K562 (cell line): Measurements from ENCODE around the gene SLC38A1. TPM values are rescaled to one million over a fixed set of nuclear protein-coding genes. Genes with fewer than 3 reads are reported as not detected.
A peak's percentile ranks its signal among the peaks of the same experiment; 100 is the strongest.

Experiments
- ATAC-seq: fragments of 200-7000 bp; cut with Tn5 transposase; 3 replicates; pipeline ENCODE4 v1.9.1; 2020; ENCODE audit warnings: moderate library complexity
- BruUV-seq: library from RNA; stranded (reverse); fragments of 400-500 nt; replicated peaks from 2 replicates; lab custom pipeline; 2021; lab: Mats Ljungman, UMichigan
- CTCF ChIA-PET: fragments of 300-600 bp; formaldehyde crosslinking; extraction: SDS; loops from one replicate; lab custom pipeline; 2021; ENCODE audit warnings: low intra/inter-chr PET ratio; lab: Yijun Ruan, JAX
- POLR2A ChIA-PET: fragments of 300-600, 350-650 bp; sonication (Branson Sonifier 250); formaldehyde crosslinking; extraction: SDS; loops from one replicate; lab custom pipeline; 2021; ENCODE audit warnings: antibody characterized with exemption, inconsistent platforms; lab: Yijun Ruan, JAX
- DNase-seq, 4 experiments: peaks; one replicate each; pipeline versions ENCODE4 v3.0.0 to v3.0.0-alpha.2; 2011 to 2018; ENCODE audit warnings: low spot score in 3 of 4, mixed read lengths in 3 of 4; ENCODE audit errors: extremely low read depth in 1 of 4
- FAIRE-seq: peaks from 2 replicates; lab custom pipeline; 2011; peaks lifted over from hg19 to GRCh38; lab: Jason Lieb, UNC
- H2AFZ ChIP-seq: 2 replicates; pipeline ENCODE4 v1.6.0; 2011; ENCODE audit warnings: low read depth, low read length, control low read depth, inconsistent platforms
- H3K27ac ChIP-seq: fragments of 200-600 bp; 3 replicates; pipeline ENCODE4 v1.8.0; 2011; ENCODE audit warnings: low read depth, mild to moderate bottlenecking, control low read depth, inconsistent platforms, low read length, moderate library complexity, mixed read lengths; ENCODE audit errors: extremely low read depth
- H3K27me3 ChIP-seq, 2 experiments: fragments of 300-600 bp in 1 of 2; 2 replicates in 1 of 2; 3 replicates in 1 of 2; pipeline versions ENCODE4 v1.6.0 to v1.8.0; 2011; ENCODE audit warnings: inconsistent platforms in 2 of 2, low read length in 2 of 2, mild to moderate bottlenecking in 1 of 2, mixed read lengths in 1 of 2, moderate library complexity in 1 of 2; ENCODE audit not compliant: control insufficient read depth in 2 of 2, insufficient read depth in 2 of 2
- H3K36me3 ChIP-seq: fragments of 300-600 bp; 3 replicates; pipeline ENCODE4 v1.8.0; 2011; ENCODE audit warnings: mild to moderate bottlenecking, low read length, inconsistent platforms; ENCODE audit not compliant: control insufficient read depth, insufficient read depth
- H3K4me1 ChIP-seq, 2 experiments: fragments of 200-600 bp in 1 of 2; replicated peaks in 1 of 2; 2 replicates in 1 of 2; 3 replicates in 1 of 2; pipeline versions ENCODE4 v1.5.1 to v1.8.0; 2011; ENCODE audit warnings: inconsistent platforms in 2 of 2, low read length in 2 of 2, mild to moderate bottlenecking in 1 of 2, mixed read lengths in 1 of 2, moderate library complexity in 1 of 2; ENCODE audit not compliant: control insufficient read depth in 2 of 2, insufficient read depth in 2 of 2
- H3K4me2 ChIP-seq: 2 replicates; pipeline ENCODE4 v1.6.1; 2011; ENCODE audit warnings: low read length, control low read depth, inconsistent platforms, mixed read lengths; ENCODE audit not compliant: insufficient read depth
- H3K4me3 ChIP-seq: fragments of 200-600 bp; sonication (generic), shearing (Covaris generic); 2 replicates; pipeline ENCODE4 v1.5.1; 2016; ENCODE audit warnings: control low read depth, inconsistent platforms
- H3K79me2 ChIP-seq: fragments of 200-600 bp; 3 replicates; pipeline ENCODE4 v1.8.0; 2011; ENCODE audit warnings: low read length, inconsistent platforms; ENCODE audit not compliant: control insufficient read depth, insufficient read depth
- H3K9ac ChIP-seq, 2 experiments: 2 replicates each; pipeline versions ENCODE4 v1.6.0 to v1.6.1; 2011; ENCODE audit warnings: low read depth in 2 of 2, low read length in 2 of 2, control low read depth in 1 of 2, inconsistent platforms in 1 of 2, mild to moderate bottlenecking in 1 of 2, mixed read lengths in 1 of 2; ENCODE audit not compliant: insufficient read depth in 1 of 2
- H3K9me1 ChIP-seq: one replicate; pipeline ENCODE4 v1.6.0; 2011; ENCODE audit warnings: inconsistent platforms, mild to moderate bottlenecking, low read length, moderate library complexity; ENCODE audit not compliant: control insufficient read depth, insufficient read depth
- H3K9me3 ChIP-seq: replicated peaks from 2 replicates; pipeline ENCODE4 v1.5.1; 2011; ENCODE audit warnings: low read depth, low read length, inconsistent platforms; ENCODE audit not compliant: control insufficient read depth, insufficient read depth
- H4K20me1 ChIP-seq: replicated peaks from 2 replicates; pipeline ENCODE4 v1.6.1; 2011; ENCODE audit warnings: low read length, inconsistent platforms, mixed read lengths; ENCODE audit not compliant: control insufficient read depth, insufficient read depth
- ARID1B ChIP-seq: fragments of 450-650 bp; IDR thresholded peaks from 2 replicates; pipeline ENCODE4 v1.6.1; 2016; ENCODE audit warnings: antibody characterized with exemption, mild to moderate bottlenecking, inconsistent platforms
- CBFA2T3 ChIP-seq: fragments of 450-650 bp; IDR thresholded peaks from 2 replicates; pipeline ENCODE4 v1.6.1; 2017
- CCNT2 ChIP-seq: IDR thresholded peaks from 2 replicates; pipeline ENCODE4 v1.6.1; 2011; ENCODE audit warnings: borderline replicate concordance, low read depth, mild to moderate bottlenecking, moderate library complexity, mixed read lengths, low read length; ENCODE audit not compliant: insufficient read length; ENCODE audit errors: extremely low read depth
- CHAMP1 ChIP-seq: fragments of 450-650 bp; IDR thresholded peaks from 2 replicates; pipeline ENCODE4 v1.6.1; 2016; ENCODE audit warnings: mild to moderate bottlenecking
- DPF2 ChIP-seq: fragments of 450-650 bp; IDR thresholded peaks from 2 replicates; pipeline ENCODE4 v1.6.1; 2016
- GTF2A2 ChIP-seq: IDR thresholded peaks from 2 replicates; pipeline ENCODE4 v1.6.1; 2016; ENCODE audit warnings: mild to moderate bottlenecking, missing genetic modification characterization, missing compliant biosample characterization
- MAFF ChIP-seq: IDR thresholded peaks from 2 replicates; pipeline ENCODE4 v1.6.1; 2012; ENCODE audit warnings: low read length, improper control_type of control experiment
- MTA2 ChIP-seq: fragments of 450-650 bp; IDR thresholded peaks from 2 replicates; pipeline ENCODE4 v1.6.1; 2016; ENCODE audit warnings: low read depth
- POLR2A ChIP-seq: fragments of 450-650 bp; conservative IDR thresholded peaks from 2 replicates; pipeline ENCODE4 v1.6.1; 2016
- SMARCC2 ChIP-seq: fragments of 450-650 bp; IDR thresholded peaks from 2 replicates; pipeline ENCODE4 v1.6.1; 2017; ENCODE audit warnings: antibody characterized with exemption, moderate library complexity, mild to moderate bottlenecking, low read depth
- SOX6 ChIP-seq: fragments of 450-650 bp; IDR thresholded peaks from 2 replicates; pipeline ENCODE4 v1.6.1; 2014; ENCODE audit warnings: mild to moderate bottlenecking
- TAF1 ChIP-seq: IDR thresholded peaks from 2 replicates; pipeline ENCODE4 v1.6.1; 2011; ENCODE audit warnings: mild to moderate bottlenecking, low read length, moderate library complexity; ENCODE audit not compliant: insufficient read depth, control insufficient read depth, severe bottlenecking; ENCODE audit errors: extremely low read depth
- ZBTB33 ChIP-seq: sonication (generic); formaldehyde crosslinking; IDR thresholded peaks from 2 replicates; pipeline ENCODE4 v1.8.1; 2023; ENCODE audit warnings: mild to moderate bottlenecking, missing genetic modification reagents
- WGBS: fragments of 100-300 bp; shearing (Covaris generic); methylation state at CpG from one replicate; pipeline ENCODE4 v1.1.6; 2016; ENCODE audit warnings: low coverage, mixed read lengths; ENCODE audit not compliant: insufficient coverage; ENCODE audit errors: missing lambda C conversion rate; 5-methylcytosine and 5-hydroxymethylcytosine counted together
- in situ Hi-C: fragments of 300-500 bp; cut with MboI; formaldehyde crosslinking; loops from 4 replicates; pipeline ENCODE4 v1.15.0; 2018; ENCODE audit warnings: inconsistent platforms, mixed read lengths
- intact Hi-C: fragments of 100-400 bp; cut with micrococcal nuclease; formaldehyde crosslinking; loops from 2 replicates; pipeline ENCODE4 v1.14.2; 2022
- polyA plus RNA-seq, 8 experiments: library from polyadenylated mRNA; depleted of rRNA in 4 of 8; stranded (reverse) in 5 of 8; unstranded in 3 of 8; fragments of >200 nt; fragmentation: Nextera tagmentation in 2 of 8; fragmentation: Illumina TruSeq in 1 of 8; extraction: Ambion mirVana in 2 of 8; extraction: Trizol in 1 of 8; gene quantifications; 2 replicates each; pipeline versions ENCODE4 v1.2.1 to v1.2.3, GENCODE V29; 2011 to 2014; ENCODE audit warnings: inconsistent platforms in 1 of 8, missing spikeins in 1 of 8
- total RNA-seq, 7 experiments: library from RNA; depleted of rRNA in 6 of 7; stranded (reverse); fragments of >200 nt in 6 of 7; fragmentation: Illumina TruSeq in 2 of 7; extraction: Trizol in 2 of 7; gene quantifications; 2 replicates each; pipeline versions ENCODE4 v1.2.1 to v1.2.3, GENCODE V29; 2011 to 2021; ENCODE audit warnings: low replicate concordance in 1 of 7
- TF ChIP-seq, protein P1 (sequence below), 2 experiments: fragments of 450-650 bp; conservative IDR thresholded peaks; 2 replicates each; pipeline ENCODE4 v1.6.1; 2017; ENCODE audit warnings: mild to moderate bottlenecking in 2 of 2, moderate library complexity in 2 of 2

SLC38A1 gene
- total and polyA plus RNA-seq, 9 of the 15 experiments (the other 6 are each of a cell fraction or from before 2014, with no cell fraction given) = 51.9 to 112 (median 75.0) TPM

- no peak for TF ChIP-seq TAF1
Measured at GRCh38 chr12:46222636-46223035, 46.2 kb downstream of the SLC38A1 start (continued).

DNA sequence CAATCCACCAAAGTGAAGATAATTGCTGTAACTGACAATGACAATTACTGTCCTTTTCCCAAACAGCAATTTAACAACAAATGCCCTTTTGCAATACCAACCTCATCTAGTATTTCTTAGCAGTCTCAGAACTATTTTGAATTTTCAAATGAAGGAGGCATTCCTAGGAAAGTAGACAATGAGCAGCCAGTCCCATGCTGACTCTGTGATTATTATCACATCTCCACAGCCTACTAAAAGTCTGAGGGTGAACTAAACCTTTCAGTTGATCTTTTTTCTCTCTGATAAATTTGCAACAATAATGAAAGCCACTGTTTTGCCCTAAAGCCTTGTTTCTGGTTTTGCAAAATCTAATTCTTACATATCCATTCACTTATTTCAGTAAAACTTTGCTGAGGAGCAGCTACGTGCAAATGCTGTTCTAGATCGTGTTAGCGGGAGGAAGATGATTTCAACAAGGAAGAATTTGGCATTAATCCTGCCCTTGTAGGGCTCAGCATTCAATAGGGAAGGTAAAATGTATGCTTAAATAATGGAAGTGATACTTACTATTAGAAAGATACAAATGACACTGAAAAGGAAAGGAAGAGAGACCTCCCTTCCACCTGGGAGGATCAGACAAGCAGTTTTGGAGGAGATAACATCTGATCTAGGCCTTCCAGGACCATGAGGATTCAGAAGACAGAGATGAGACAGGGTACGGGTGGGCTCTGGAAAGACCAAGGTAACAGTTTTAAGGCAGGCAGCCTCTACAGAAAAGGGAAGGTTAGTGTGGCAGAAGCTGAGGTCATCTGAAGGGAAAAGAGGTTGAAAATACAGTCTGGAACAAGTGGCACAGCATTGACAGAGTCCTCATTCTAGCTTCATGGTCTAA lies 47.4 kb downstream of the SLC38A1 start:
- H3K79me2 ChIP-seq = peaks cover 55% of the 10 kb centered on the region
- ChIA-PET POLR2A (interaction anchor here (0.6 to 1.7 kb wide), 3 partner anchors 10 to 31 kb away, joined by 3 to 5 read pairs (median 4); no protein-coding TSS in a partner anchor), CTCF (no interaction called here)
- H2AFZ ChIP-seq = no peak overlapping the region
- peak; percentile 54 for ATAC-seq
- no peak overlapping the region for H3K4me3 ChIP-seq
- DNase-seq = peak in 3 of 4 experiments; percentile 9 to 21 (median 20)
- H3K9me1 ChIP-seq = no peaks in the 10 kb centered on the region
- H3K27me3 ChIP-seq = no peaks in the 10 kb centered on the region
- BruUV-seq = no TSS peak
- FAIRE-seq = peak; percentile 60
- no peaks in the 10 kb centered on the region for H4K20me1 ChIP-seq
- peak overlapping the region; percentile 83 for H3K27ac ChIP-seq
- peak overlapping the region; percentile 42 for H3K4me2 ChIP-seq
- peaks cover 0 to 35% of the 10 kb centered on the region in 2 experiments; a peak in 4 of 5 replicates for H3K4me1 ChIP-seq
- peak overlapping the region; percentile 37 to 75; a peak in 1 of 4 replicates for H3K9ac ChIP-seq
- in situ Hi-C loops = no loop called here
- H3K9me3 ChIP-seq = no peaks in the 10 kb centered on the region
- WGBS = 36% methylated on average over 4 of the region's 4 CpGs
- H3K36me3 ChIP-seq = peaks cover 78% of the 10 kb centered on the region
- intact Hi-C loops = loop anchor here (5.0 kb wide), 1 partner anchor 36 kb away; no protein-coding TSS in a partner anchor
- TF ChIP-seq DPF2 = peak; percentile 65
- TF ChIP-seq SOX6 = peak; percentile 26; the same call in 1 of the 2 replicates
- TF ChIP-seq GTF2A2 (tag) = no peak
- 0 out of 2 replicates have a peak, but pooled peaks have one; percentile 13 for TF ChIP-seq POLR2A
- TF ChIP-seq CCNT2 = peak; percentile 11
- TF ChIP-seq CBFA2T3 = peak; percentile 61
- 0 out of 2 replicates have a peak, but pooled peaks have one; percentile 4 for TF ChIP-seq ZBTB33 (CRISPR knock-in tag)
- TF ChIP-seq CHAMP1 = no peak
- TF ChIP-seq MAFF = 0 out of 2 replicates have a peak, but pooled peaks have one; percentile 8
- TF ChIP-seq, protein P1, sequence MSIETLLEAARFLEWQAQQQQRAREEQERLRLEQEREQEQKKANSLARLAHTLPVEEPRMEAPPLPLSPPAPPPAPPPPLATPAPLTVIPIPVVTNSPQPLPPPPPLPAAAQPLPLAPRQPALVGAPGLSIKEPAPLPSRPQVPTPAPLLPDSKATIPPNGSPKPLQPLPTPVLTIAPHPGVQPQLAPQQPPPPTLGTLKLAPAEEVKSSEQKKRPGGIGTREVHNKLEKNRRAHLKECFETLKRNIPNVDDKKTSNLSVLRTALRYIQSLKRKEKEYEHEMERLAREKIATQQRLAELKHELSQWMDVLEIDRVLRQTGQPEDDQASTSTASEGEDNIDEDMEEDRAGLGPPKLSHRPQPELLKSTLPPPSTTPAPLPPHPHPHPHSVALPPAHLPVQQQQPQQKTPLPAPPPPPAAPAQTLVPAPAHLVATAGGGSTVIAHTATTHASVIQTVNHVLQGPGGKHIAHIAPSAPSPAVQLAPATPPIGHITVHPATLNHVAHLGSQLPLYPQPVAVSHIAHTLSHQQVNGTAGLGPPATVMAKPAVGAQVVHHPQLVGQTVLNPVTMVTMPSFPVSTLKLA (conservative IDR thresholded peaks at IDR 0.05) = 0 out of 4 replicates have a peak, but pooled peaks of 1 of the 2 experiments have one; percentile 17
- no peak for TF ChIP-seq SMARCC2
- TF ChIP-seq MTA2 = peak; percentile 37; the same call in 1 of the 2 replicates
- TF ChIP-seq ARID1B = peak; percentile 70
